Right hindlimb (tissue), 1 donor: ENCODE measurements around the gene ZNF646.
A peak's percentile ranks its signal among the peaks of the same experiment; 100 is the strongest.

Experiments used
- DNase-seq: peaks from one replicate; pipeline ENCODE4 v3.0.0-alpha.2; 2018

The ZNF646 gene

GRCh38 chr16:31110106-31111034 is 36.1 kb downstream of the ZNF646 start:
- DNase-seq: no peak

- DNase-seq: no peak
Measured at GRCh38 chr16:31111881-31112466, 37.8 kb downstream of the ZNF646 start.

DNA sequence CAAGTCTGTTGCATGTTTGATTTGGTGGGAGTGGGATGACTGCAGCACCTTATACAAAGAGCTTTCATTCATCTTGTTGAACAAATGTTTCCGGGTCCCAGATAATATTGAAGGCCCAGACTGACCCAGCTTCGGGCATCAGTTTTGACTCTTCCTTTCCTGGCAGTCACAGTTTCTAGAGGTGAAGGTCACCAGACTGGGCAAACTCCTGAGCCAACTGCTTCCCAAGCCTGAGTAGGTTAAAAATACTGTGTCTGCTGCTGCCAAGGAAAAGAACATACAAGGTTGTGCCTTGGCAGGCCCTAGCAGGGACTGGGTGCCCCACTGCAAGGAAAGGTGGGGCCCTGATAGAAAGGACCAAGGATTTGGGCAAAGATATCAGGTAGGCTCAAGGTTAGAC is 38.5 kb downstream of the ZNF646 start:
- DNase-seq: no peak

DNA sequence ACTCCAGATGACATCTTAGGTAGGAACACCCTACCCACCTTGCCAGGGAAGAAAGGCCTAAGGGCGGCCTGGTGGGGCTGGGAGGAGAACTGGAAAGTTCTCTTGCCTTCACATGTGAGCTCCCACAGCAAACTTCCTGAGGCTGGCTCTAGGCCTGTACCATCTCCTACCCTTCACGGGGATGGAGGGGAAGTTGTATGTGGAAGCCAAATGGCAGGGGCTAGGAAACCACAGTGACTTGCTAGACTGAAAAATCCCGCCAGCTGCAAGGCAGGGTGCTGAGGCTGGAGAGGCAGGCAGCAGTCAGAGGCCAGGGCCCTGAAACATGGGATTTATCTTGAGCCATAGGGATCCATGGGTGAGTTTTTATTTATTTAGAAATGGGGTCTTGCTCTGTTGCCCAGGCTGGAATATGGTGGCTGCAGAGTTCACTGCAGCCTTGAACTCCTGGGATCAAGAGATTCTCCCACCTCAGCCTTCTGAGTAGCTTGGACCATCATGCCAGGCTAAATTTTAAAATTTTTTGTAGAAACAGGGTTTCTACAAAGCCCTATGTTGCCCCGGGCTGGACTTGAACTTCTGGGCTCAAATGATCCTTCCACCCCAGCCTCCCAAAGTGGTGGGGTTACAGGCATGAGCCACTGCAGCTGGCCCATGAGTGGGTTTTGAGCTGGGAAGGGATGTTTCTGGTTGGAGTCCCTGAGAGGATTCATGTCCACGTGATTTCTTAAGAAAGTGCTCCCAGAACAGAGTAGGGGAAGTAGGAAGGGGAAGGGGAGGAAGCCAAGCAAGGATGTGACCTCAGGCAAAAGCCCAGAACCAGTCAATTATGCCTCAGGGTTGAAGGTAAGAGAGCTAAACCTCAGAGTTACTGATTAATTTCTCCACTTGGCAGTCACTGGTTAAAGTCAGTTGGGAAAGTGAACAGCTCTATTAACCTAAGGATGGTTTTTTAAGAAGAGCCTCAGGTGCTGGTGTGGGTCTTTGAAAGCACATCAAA is 39.2 kb downstream of the ZNF646 start:
- DNase-seq: no peak

GRCh38 chr16:31114468-31114867 is 40.2 kb downstream of the ZNF646 start:
- DNase-seq: no peak

DNA sequence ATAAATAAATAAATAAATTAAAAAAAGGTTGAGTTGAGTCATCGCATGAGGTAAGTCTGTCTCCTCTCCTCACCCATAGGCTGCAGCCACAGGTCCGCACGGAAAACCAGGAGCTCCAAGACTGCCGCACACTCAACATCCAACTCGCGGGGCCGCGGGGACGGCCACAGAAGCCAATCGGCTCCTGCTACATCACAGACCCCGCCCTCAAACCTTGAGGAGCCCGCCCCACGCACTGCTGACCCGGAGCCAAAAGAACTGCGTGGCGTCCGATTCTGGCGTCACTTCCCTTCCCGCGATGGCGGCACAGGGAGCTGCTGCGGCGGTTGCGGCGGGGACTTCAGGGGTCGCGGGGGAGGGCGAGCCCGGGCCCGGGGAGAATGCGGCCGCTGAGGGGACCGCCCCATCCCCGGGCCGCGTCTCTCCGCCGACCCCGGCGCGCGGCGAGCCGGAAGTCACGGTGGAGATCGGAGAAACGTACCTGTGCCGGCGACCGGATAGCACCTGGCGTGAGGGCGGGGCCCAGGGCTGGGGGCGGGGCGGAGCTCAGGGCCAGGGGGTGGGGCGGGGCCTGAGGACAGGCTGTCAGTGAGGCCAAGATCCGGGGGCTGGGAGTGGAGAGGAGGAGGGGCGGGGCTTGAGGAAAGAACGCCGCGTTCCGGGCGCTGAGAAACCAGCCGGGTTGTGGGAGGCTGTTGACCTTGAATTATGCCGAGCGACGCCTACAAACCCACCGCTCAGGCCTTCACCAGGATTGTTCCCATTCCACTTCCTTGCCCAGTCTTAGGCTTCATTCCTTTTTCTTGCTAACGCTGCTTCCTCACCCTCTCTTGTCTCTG is 43.4 kb downstream of the ZNF646 start, which contains the start of gene KAT8:
KAT8 (plus strand) TSS at position 281 of the 839 bp plus-strand sequence; CDS start at position 299, 18 bp downstream.
- DNase-seq: peak; percentile 99

GRCh38 chr16:31118223-31119155 is 44.3 kb downstream of the ZNF646 start:
- no peak for DNase-seq

DNA sequence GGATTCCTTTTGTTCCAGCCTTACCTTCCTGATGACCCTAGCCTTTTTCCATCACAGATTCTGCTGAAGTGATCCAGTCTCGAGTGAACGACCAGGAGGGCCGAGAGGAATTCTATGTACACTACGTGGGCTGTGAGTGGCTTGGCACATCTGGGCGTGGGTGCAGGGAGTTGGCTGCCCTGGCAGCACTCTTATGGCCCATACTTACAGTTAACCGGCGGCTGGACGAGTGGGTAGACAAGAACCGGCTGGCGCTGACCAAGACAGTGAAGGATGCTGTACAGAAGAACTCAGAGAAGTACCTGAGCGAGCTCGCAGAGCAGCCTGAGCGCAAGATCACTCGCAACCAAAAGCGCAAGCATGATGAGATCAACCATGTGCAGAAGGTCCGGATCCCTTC is 45.9 kb downstream of the ZNF646 start:
- no peak for DNase-seq

DNA sequence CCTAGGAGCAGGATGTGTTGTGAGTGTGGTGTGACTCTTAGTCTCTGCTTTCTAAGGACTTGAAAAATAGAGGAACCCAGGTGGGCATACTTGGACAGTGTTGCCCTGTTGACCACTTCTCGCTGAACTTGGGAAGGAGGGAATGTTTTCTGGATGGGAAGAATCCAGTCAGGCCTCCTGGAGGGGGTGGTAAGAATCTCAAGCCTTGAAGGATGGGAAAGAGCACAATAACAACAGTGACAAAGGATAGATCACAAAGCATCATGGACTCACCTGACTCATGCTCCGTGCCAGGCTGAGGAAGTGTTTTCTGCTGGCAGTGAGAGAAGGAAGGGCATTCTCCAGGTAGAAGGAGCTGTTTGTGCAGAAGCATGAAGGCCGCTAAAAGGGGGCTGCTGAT is 51.6 kb downstream of the ZNF646 start:
- no peak for DNase-seq

DNA sequence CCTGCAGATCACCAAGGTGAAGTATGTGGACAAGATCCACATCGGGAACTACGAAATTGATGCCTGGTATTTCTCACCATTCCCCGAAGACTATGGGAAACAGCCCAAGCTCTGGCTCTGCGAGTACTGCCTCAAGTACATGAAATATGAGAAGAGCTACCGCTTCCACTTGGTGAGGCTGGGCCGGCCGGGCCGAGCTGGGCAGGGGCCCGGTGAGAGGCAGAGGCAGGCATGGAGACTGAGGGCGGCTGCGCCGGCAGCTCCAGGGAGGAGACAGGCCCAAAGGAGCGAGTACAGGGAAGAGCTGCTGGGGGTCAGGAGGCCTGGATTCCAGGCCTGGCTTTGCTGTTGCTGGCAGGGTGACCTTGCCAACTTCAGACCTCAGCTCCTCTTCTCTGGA is 53.0 kb downstream of the ZNF646 start:
- no peak for DNase-seq

- DNase-seq: no peak
Measured at GRCh38 chr16:31128711-31129567, 54.7 kb downstream of the ZNF646 start.

- no peak for DNase-seq
Measured at GRCh38 chr16:31129568-31130335, 55.5 kb downstream of the ZNF646 start.

GRCh38 chr16:31130336-31130891 is 56.2 kb downstream of the ZNF646 start:
- DNase-seq: no peak

DNA sequence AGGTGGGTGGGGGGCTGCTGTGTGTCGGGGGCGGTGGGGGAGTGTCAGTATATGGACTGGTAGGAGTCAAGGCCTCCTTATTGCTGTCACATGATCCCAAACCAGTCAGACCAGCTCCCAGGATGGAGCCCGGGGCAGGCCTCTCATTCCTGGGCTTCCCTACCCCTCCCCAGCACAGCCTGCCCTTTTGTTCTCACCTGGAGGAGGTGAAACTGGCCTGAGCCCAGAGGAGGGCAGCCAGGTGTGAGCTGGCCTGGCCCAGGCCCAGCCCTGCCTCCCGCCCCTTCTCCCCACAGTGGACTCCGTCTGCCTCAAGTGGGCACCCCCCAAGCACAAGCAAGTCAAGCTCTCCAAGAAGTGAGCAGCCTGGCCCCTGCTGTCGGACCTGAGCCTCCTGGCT is 56.7 kb downstream of the ZNF646 start:
- DNase-seq: no peak

GRCh38 chr16:31131416-31131815 is 57.2 kb downstream of the ZNF646 start:
- DNase-seq: no peak

GRCh38 chr16:31131841-31132271 is 57.6 kb downstream of the ZNF646 start:
- DNase-seq: no peak

GRCh38 chr16:31132303-31132979 is 58.2 kb downstream of the ZNF646 start:
- no peak for DNase-seq

- no peak for DNase-seq
Measured at GRCh38 chr16:31133046-31133501, 58.9 kb downstream of the ZNF646 start.
